ENCODE measurements around the gene MAGEA11.
"Not testable (repeated sequence)": the region's sequence is repeated elsewhere in the genome, so short reads cannot be mapped to it uniquely, and the experiment has no call there.

MAGEA11 gene, protein sequence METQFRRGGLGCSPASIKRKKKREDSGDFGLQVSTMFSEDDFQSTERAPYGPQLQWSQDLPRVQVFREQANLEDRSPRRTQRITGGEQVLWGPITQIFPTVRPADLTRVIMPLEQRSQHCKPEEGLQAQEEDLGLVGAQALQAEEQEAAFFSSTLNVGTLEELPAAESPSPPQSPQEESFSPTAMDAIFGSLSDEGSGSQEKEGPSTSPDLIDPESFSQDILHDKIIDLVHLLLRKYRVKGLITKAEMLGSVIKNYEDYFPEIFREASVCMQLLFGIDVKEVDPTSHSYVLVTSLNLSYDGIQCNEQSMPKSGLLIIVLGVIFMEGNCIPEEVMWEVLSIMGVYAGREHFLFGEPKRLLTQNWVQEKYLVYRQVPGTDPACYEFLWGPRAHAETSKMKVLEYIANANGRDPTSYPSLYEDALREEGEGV

DNA sequence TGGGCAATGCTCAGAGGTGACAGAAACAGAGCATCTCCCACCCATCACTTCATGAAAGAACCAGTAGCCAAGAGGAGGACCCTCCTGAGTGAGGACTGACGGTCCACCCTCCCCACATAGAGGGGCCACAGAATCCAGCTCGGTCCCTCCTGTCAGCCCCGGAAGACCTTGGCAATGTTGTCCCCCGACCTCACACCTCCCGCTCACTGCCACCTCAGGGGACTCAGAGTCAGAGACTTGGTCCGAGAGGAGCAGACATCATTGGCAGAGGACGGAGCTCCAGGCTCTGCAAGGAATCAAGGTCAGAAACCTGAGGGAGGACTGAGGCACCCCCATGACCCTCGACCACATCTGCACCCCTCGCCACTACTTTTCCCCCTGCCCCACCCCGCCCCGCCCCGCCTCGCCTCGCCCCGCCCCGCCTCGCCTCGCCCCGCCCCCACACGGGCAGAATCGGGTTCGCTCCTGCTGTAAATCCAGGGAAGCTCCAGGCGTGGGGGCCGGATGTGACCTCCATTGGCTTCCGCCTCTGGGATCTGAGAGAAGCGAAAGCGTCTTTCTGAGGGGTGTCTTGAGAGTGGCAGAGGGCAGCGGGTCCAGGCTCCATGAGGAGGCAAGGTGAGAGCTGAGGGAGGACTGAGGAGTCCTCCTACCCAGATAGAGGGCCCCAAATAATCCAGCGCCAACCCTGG, at the start of gene MAGEA11:
Gene MAGEA11 (plus strand): TSS at position 516 of the 692 bp plus-strand sequence. CDS start 1,100 bp downstream, outside the sequence.
- no peak for DNase-seq (ENCODE audit: low read depth in 2 of 2)

- not testable (repeated sequence) for DNase-seq (ENCODE audit: low read depth in 2 of 2)
These were observed 36.8 kb upstream of the MAGEA11 start for GRCh38 chrX:149675088-149675487.

- DNase-seq (ENCODE audit: low read depth in 2 of 2): not testable (repeated sequence)
These were observed 36.3 kb upstream of the MAGEA11 start for GRCh38 chrX:149675554-149675953.

DNA sequence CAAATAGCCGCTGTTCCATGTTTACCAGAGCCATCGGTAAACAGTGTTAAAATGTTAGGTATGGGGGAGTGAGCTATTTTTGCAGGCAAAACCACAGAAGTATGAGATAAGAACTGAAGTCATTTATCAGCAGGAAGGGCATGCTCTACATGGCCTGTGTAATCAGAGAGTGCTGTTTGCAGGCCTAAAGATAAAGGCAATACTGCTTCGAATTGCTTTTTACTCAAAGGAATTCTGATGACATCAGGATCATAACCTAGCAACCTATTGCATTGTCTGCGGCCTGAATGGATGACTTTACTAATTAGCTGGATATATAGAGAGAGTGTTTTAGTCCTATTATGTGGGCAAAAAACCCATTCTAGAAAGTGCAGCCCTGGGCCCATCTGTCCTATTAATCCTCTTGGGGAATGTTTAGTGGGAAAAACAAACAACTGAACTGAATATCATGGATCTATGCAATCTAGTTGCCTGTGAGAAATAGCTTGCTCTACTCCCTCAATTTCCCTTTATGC, 32.6 kb upstream of the MAGEA11 start:
- not testable (repeated sequence) for DNase-seq (ENCODE audit: low read depth in 2 of 2)

GRCh38 chrX:149681182-149681581, 30.7 kb upstream of the MAGEA11 start:
- no peak for DNase-seq (ENCODE audit: low read depth in 2 of 2)

GRCh38 chrX:149682031-149682430, 29.8 kb upstream of the MAGEA11 start:
- no peak for DNase-seq (ENCODE audit: low read depth in 2 of 2)

DNA sequence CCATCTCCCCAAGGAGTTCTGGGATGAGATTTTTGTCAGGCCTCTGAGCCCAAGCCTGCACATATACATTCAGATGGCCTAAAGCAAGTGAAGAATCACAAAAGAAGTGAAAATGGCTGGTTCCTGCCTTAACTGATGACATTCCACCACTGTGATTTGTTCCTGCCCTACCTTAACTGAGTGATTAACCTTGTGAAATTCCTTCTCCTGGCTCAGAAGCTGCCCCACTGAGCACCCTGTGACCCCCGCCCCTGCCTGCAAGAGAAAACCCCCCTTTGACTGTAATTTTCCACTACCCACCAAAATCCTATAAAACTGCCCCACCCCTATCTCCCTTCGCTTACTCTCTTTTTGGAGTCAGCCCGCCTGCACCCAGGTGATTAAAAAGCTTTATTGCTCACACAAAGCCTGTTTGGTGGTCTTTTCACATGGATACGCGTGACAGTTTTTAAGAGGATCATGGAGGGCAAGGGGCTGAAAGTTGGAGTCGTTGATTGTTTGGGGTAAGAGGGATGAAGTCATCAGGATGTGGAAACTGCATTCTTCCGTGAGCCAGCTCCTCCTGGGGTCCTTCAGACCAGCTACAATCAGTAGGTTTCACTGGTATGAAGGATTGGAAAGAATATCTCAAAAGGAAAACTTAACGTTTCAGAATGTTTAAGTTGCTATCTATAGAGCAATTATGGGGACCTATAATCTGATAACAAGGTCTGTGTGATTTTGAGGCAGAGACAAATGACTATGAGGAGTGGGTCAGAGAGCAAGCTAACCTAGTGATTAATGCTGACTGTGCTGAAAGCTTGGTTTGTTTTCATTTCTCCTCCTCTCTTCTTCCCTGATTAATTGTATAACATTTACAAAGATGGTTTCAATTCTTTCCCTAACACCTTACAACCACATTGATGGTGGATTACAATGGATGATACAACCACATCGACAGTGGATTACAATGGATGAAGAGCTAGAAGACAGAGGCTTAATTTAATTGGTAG, 28.6 kb upstream of the MAGEA11 start:
- no peak for DNase-seq (ENCODE audit: low read depth in 2 of 2)

- DNase-seq (ENCODE audit: low read depth in 2 of 2): no peak
These were observed 27.7 kb upstream of the MAGEA11 start for GRCh38 chrX:149683966-149684730.

- no peak for DNase-seq (ENCODE audit: low read depth in 2 of 2)
These were observed 23.9 kb upstream of the MAGEA11 start for GRCh38 chrX:149687991-149688390.

GRCh38 chrX:149688552-149688951, 23.3 kb upstream of the MAGEA11 start:
- DNase-seq (ENCODE audit: low read depth in 2 of 2): no peak

GRCh38 chrX:149691794-149692193, 20.1 kb upstream of the MAGEA11 start:
- DNase-seq (ENCODE audit: low read depth in 2 of 2): no peak

GRCh38 chrX:149692686-149693272, 19.1 kb upstream of the MAGEA11 start:
- DNase-seq (ENCODE audit: low read depth in 2 of 2): not testable (repeated sequence)

DNA sequence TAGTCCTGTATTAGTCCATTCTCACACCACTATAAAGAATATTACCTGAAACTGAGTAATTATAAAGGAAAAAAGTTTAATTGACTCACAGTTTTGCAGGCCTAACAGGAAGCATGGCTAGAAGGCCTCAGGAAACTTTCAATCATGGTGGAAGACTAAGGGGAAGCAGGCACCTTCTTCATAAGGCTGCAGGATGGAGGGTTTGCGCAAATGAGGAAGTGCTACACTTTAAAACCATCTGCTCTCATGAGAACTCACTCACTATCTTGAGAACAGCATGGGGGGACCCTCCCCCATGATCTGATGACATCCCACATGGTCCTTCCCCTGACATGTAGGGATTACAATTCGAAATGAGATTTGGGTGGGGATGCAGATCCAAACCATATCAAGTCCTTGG, 12.1 kb upstream of the MAGEA11 start:
- no peak for DNase-seq (ENCODE audit: low read depth in 2 of 2)

- no peak for DNase-seq (ENCODE audit: low read depth in 2 of 2)
These were observed 7.2 kb upstream of the MAGEA11 start for GRCh38 chrX:149704664-149705063.

GRCh38 chrX:149707147-149707901, 4.5 kb upstream of the MAGEA11 start:
- DNase-seq (ENCODE audit: low read depth in 2 of 2): no peak

DNA sequence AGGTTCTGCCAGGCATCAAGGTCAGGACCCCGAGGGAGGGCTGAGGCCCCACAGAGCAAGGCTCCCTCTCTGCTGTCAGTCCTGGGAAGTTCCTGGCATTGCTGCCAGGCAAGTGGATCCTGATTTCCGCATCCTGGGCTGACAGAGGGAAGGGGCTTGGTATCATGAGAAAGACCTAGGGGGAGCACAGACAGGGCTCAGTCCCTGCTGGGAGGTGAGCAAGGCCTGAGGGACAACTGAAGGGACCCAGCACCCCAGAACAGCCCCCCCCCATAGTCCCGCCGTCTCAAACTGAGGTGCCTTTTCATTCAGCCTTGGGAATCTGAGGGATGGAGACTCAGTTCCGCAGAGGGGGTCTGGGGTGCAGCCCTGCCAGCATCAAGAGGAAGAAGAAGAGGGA, 971 bp downstream of the MAGEA11 start:
- no peak for DNase-seq (ENCODE audit: low read depth in 2 of 2)

DNA sequence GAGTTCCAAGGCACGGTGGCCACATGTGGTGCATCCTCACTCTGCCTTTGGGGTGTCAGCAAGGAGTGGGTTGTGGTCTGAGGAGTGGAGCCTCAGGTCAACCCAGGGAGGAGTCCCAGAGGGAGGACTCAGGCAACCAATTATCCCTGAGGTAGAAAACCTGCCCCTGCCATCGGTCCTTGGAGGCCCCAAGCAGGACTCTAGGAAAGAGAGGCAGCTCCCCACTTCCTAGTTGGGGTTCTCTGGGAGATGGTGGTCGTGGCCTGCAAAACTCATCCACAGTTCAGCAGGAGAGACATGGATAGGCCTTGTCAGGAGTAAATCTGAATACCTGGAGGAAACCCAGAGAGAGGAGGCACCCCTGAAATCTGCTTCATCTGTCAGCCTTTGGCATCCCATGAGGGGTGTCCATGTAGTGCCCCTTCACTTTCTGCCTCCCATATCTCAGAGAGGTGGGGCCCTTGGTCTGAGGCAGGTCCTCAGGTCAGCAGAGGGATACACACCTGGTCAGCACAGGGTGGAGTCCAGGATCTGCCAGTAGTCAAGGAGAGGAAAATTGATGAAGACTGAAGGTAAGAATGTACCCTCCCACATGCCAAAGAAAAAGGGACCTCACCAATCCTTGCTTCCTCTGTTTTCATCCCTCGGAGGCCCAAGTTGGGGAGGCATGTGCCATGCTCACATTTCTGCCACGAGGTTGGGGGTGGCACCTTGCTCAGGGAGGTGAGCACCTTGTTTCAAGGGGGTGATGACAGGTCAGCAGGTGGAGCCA, 1.6 kb downstream of the MAGEA11 start:
- no peak for DNase-seq (ENCODE audit: low read depth in 2 of 2)

- DNase-seq (ENCODE audit: low read depth in 2 of 2): no peak
These were observed 3.6 kb downstream of the MAGEA11 start for GRCh38 chrX:149715468-149715867.

DNA sequence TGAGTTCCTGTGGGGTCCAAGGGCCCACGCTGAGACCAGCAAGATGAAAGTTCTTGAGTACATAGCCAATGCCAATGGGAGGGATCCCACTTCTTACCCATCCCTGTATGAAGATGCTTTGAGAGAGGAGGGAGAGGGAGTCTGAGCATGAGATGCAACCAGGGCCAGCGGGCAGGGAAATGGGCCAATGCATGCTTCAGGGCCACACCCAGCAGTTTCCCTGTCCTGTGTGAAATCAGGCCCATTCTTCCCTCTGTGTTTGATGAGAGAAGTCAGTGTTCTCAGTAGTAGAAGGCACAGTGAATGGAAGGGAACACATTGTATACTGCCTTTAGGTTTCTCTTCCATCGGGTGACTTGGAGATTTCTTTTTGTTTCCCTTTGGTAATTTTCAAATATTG, 4.8 kb downstream of the MAGEA11 start:
- DNase-seq (ENCODE audit: low read depth in 2 of 2): no peak
